ENCODE data around the gene RAB22A. TPM values are rescaled to one million over a fixed set of nuclear protein-coding genes. Genes with fewer than 3 reads are reported as not detected.

Gene RAB22A
- total RNA-seq, 6 donors from 2014 or later: 9.9 to 27.8 (median 21.1) TPM

- H3K4me1 ChIP-seq: peaks cover 0 to 10% (median 4%) of the 10 kb centered on the region in 4 donors
- TF ChIP-seq POLR2AphosphoS5 (IDR thresholded peaks at IDR 0.05): no peak
- no peak for TF ChIP-seq CTCF (IDR thresholded peaks at IDR 0.05)
- no peak for TF ChIP-seq EP300 (IDR thresholded peaks at IDR 0.05)
- TF ChIP-seq POLR2A (IDR thresholded peaks at IDR 0.05): no peak
- ATAC-seq (ENCODE audit: low FRiP score in 2 of 2) (no peak), DNase-seq (no peak)
- no peak overlapping the region for H3K4me3 ChIP-seq
- peaks cover 0 to 27% (median 18%) of the 10 kb centered on the region in 4 donors for H3K36me3 ChIP-seq
- H3K27me3 ChIP-seq: no peaks in the 10 kb centered on the region
- H3K9me3 ChIP-seq: no peaks in the 10 kb centered on the region
- 95 to 99% methylated on average over 3 of the region's 3 CpGs for WGBS, 2 donors
- H3K27ac ChIP-seq: no peak overlapping the region
Measured at GRCh38 chr20:58342104-58342945, 32.8 kb downstream of the RAB22A start.

DNA sequence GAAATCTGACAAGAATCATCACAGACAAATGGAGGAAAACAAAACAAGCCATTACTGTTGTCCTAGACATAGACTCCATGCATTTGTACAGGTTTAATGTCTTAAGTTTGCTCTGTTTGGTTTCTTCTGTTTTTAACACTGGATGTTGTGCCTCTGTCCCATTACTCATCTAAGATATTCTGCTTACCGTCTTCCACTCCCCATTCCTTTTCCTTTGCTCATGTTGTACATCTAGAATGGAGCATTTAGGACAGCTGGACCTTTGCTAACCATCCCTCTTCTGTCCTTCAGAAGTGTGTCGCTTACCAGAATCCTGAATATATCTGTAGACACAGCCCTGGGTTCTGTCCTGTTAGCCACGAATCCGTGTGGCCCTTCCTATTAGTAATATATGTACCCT, 35.2 kb downstream of the RAB22A start:
- H3K36me3 ChIP-seq: peaks cover 0 to 32% (median 18%) of the 10 kb centered on the region in 4 donors
- DNase-seq: no peak
- no peak overlapping the region for H3K27ac ChIP-seq
- 91 to 97% methylated on average over 4 of the region's 4 CpGs for WGBS, 2 donors
- no peaks in the 10 kb centered on the region for H3K9me3 ChIP-seq
- H3K4me1 ChIP-seq: peaks cover 0 to 10% (median 2%) of the 10 kb centered on the region in 4 donors
- H3K4me3 ChIP-seq: no peak overlapping the region
- H3K27me3 ChIP-seq: no peaks in the 10 kb centered on the region
- ATAC-seq (ENCODE audit: low FRiP score in 2 of 2): no peak
- TF ChIP-seq CTCF (IDR thresholded peaks at IDR 0.05) (no peak), POLR2AphosphoS5 (IDR thresholded peaks at IDR 0.05) (no peak), EP300 (IDR thresholded peaks at IDR 0.05) (no peak), POLR2A (IDR thresholded peaks at IDR 0.05) (no peak)

GRCh38 chr20:58349570-58349969, 40.1 kb downstream of the RAB22A start:
- no peak for TF ChIP-seq CTCF (IDR thresholded peaks at IDR 0.05)
- no peak for TF ChIP-seq POLR2A (IDR thresholded peaks at IDR 0.05)
- no peak for TF ChIP-seq POLR2AphosphoS5 (IDR thresholded peaks at IDR 0.05)
- TF ChIP-seq EP300 (IDR thresholded peaks at IDR 0.05): no peak
- DNase-seq (no peak), ATAC-seq (ENCODE audit: low FRiP score in 2 of 2) (peak in 1 of 2 donors; percentile 75)
- H3K9me3 ChIP-seq: no peaks in the 10 kb centered on the region
- no peaks in the 10 kb centered on the region for H3K27me3 ChIP-seq
- no peak overlapping the region for H3K4me3 ChIP-seq
- H3K36me3 ChIP-seq: peaks cover 8 to 48% (median 23%) of the 10 kb centered on the region in 4 donors
- no peak overlapping the region for H3K27ac ChIP-seq
- H3K4me1 ChIP-seq: no peaks in the 10 kb centered on the region
- WGBS, 2 donors: 93 to 98% methylated on average over 3 of the region's 3 CpGs

- Histone ChIP-seq H3K4me1 (no peaks in the 10 kb centered on the region), H3K4me3 (no peak overlapping the region), H3K27me3 (no peaks in the 10 kb centered on the region), H3K36me3 (peaks cover 8 to 41% (median 21%) of the 10 kb centered on the region in 4 donors), H3K9me3 (no peaks in the 10 kb centered on the region), H3K27ac (no peak overlapping the region)
- ATAC-seq (ENCODE audit: low FRiP score in 2 of 2) (no peak), DNase-seq (no peak)
- whole genome bisulfite sequencing, 2 donors: 86 to 88% methylated on average over 2 of the region's 2 CpGs
- TF ChIP-seq EP300 (IDR thresholded peaks at IDR 0.05): no peak
- TF ChIP-seq POLR2A (IDR thresholded peaks at IDR 0.05): no peak
- no peak for TF ChIP-seq CTCF (IDR thresholded peaks at IDR 0.05)
- no peak for TF ChIP-seq POLR2AphosphoS5 (IDR thresholded peaks at IDR 0.05)
Measured at GRCh38 chr20:58352468-58352867, 43.0 kb downstream of the RAB22A start.
